Progenitor cell of endocrine pancreas (in vitro differentiated cells): ENCODE results near the gene CCR1. TPM values are rescaled to one million over a fixed set of nuclear protein-coding genes. Genes with fewer than 3 reads are reported as not detected.

Experiments
- DNase-seq: peaks from one replicate; pipeline ENCODE4 v3.0.0; 2021; ENCODE audit warnings: low spot score; ENCODE audit not compliant: unreplicated experiment
- H3K27ac Mint-ChIP-seq: 2 replicates; pipeline ENCODE4 v1.8.0; 2021; ENCODE audit warnings: mild to moderate bottlenecking, moderate library complexity, mixed read lengths
- H3K27me3 Mint-ChIP-seq: 2 replicates; pipeline ENCODE4 v1.8.0; 2021; ENCODE audit warnings: mixed read lengths
- H3K36me3 Mint-ChIP-seq: 2 replicates; pipeline ENCODE4 v1.8.0; 2022; ENCODE audit warnings: mixed read lengths; ENCODE audit not compliant: insufficient read depth
- H3K4me1 Mint-ChIP-seq: 2 replicates; pipeline ENCODE4 v1.8.0; 2021; ENCODE audit warnings: low read depth, mixed read lengths
- H3K4me3 Mint-ChIP-seq: 2 replicates; pipeline ENCODE4 v1.8.0; 2021; ENCODE audit warnings: low read depth, mild to moderate bottlenecking, moderate library complexity, mixed read lengths
- H3K9me3 Mint-ChIP-seq: 2 replicates; pipeline ENCODE4 v1.8.0; 2021; ENCODE audit warnings: low read depth, mixed read lengths
- CTCF ChIP-seq: fragments of 200-600 bp; sonication (generic); IDR thresholded peaks from one replicate; pipeline ENCODE4 v1.5.0; 2021; ENCODE audit warnings: antibody characterized with exemption, mild to moderate bottlenecking; ENCODE audit not compliant: unreplicated experiment
- total RNA-seq: library from RNA; stranded (reverse); gene quantifications from 2 replicates; pipeline ENCODE4 v1.2.1, GENCODE V29; 2021

CCR1 gene
- total RNA-seq, 1 donor from 2014 or later: 0.14 TPM

- Mint-ChIP-seq H3K4me1 (no peaks in the 10 kb centered on the region), H3K27ac (no peak overlapping the region), H3K9me3 (no peaks in the 10 kb centered on the region), H3K36me3 (no peaks in the 10 kb centered on the region), H3K4me3 (no peak overlapping the region), H3K27me3 (peaks cover 4% of the 10 kb centered on the region)
- DNase-seq: no peak
- no peak for TF ChIP-seq CTCF
Observed at GRCh38 chr3:46233194-46233593, 25.1 kb upstream of the CCR1 start.

GRCh38 chr3:46231323-46231722 lies 23.2 kb upstream of the CCR1 start:
- H3K36me3 Mint-ChIP-seq: peaks cover 2% of the 10 kb centered on the region
- H3K9me3 Mint-ChIP-seq: peaks cover 3% of the 10 kb centered on the region
- no peak overlapping the region for H3K4me3 Mint-ChIP-seq
- H3K4me1 Mint-ChIP-seq: no peaks in the 10 kb centered on the region
- H3K27me3 Mint-ChIP-seq: peaks cover 4% of the 10 kb centered on the region
- no peak for TF ChIP-seq CTCF
- no peak overlapping the region for H3K27ac Mint-ChIP-seq
- no peak for DNase-seq

- Mint-ChIP-seq H3K4me3 (no peak overlapping the region), H3K4me1 (no peaks in the 10 kb centered on the region), H3K9me3 (peaks cover 6% of the 10 kb centered on the region), H3K27ac (no peak overlapping the region), H3K27me3 (peaks cover 6% of the 10 kb centered on the region), H3K36me3 (peaks cover 2% of the 10 kb centered on the region)
- no peak for TF ChIP-seq CTCF
- no peak for DNase-seq
Observed at GRCh38 chr3:46228260-46229242, 20.4 kb upstream of the CCR1 start.

GRCh38 chr3:46222435-46223161 lies 14.5 kb upstream of the CCR1 start:
- Mint-ChIP-seq H3K4me3 (no peak overlapping the region), H3K27me3 (peaks cover 5% of the 10 kb centered on the region), H3K9me3 (peaks cover 23% of the 10 kb centered on the region), H3K4me1 (no peaks in the 10 kb centered on the region), H3K36me3 (peaks cover 2% of the 10 kb centered on the region), H3K27ac (no peak overlapping the region)
- DNase-seq: no peak
- no peak for TF ChIP-seq CTCF

GRCh38 chr3:46221938-46222337 lies 13.8 kb upstream of the CCR1 start:
- Mint-ChIP-seq H3K4me3 (no peak overlapping the region), H3K4me1 (no peaks in the 10 kb centered on the region), H3K9me3 (peaks cover 26% of the 10 kb centered on the region), H3K27me3 (peaks cover 5% of the 10 kb centered on the region), H3K36me3 (peaks cover 2% of the 10 kb centered on the region), H3K27ac (no peak overlapping the region)
- no peak for TF ChIP-seq CTCF
- no peak for DNase-seq
